Right lobe of liver (tissue), 6 donors: ENCODE data around the gene NELFB. TPM values are rescaled to one million over a fixed set of nuclear protein-coding genes. Genes with fewer than 3 reads are reported as not detected.
A peak's percentile ranks its signal among the peaks of the same experiment; 100 is the strongest.

ENCODE experiments used
- ATAC-seq, 4 donors: fragments of 200-7000 bp; cut with Tn5 transposase; one replicate each; pipeline ENCODE4 v1.9.1; 2020; ENCODE audit warnings: mild to moderate bottlenecking in 4 of 4, moderate library complexity in 4 of 4
- DNase-seq, 3 donors: peaks; one replicate each; pipeline ENCODE4 v3.0.0-alpha.2; 2020
- H3K27ac ChIP-seq, 3 donors: fragments of 200-600 bp; one replicate each; pipeline ENCODE4 v1.8.0; 2022
- H3K27me3 ChIP-seq, 2 donors: fragments of 200-600 bp; one replicate each; pipeline ENCODE4 v1.8.0; 2022
- H3K36me3 ChIP-seq, 4 donors: fragments of 200-600 bp; sonication (generic) in 1 of 4; one replicate each; pipeline versions ENCODE4 v1.5.1 to v1.8.0; 2017 to 2022; ENCODE audit warnings: control low read depth in 1 of 4
- H3K4me1 ChIP-seq, 4 donors: fragments of 200-600 bp; sonication (generic) in 1 of 4; one replicate each; pipeline versions ENCODE4 v1.5.1 to v1.8.0; 2017 to 2022; ENCODE audit warnings: control low read depth in 1 of 4
- H3K4me3 ChIP-seq, 3 donors: fragments of 200-600 bp; one replicate each; pipeline ENCODE4 v1.8.0; 2022
- H3K9me3 ChIP-seq, 4 donors: fragments of 200-600 bp; sonication (generic) in 1 of 4; one replicate each; pipeline versions ENCODE4 v1.5.1 to v1.8.0; 2017 to 2022; ENCODE audit warnings: control low read depth in 1 of 4
- CTCF ChIP-seq, 4 donors: fragments of 200-600 bp in 3 of 4; fragments of 450-650 bp in 1 of 4; IDR thresholded peaks; one replicate each; pipeline versions ENCODE4 v1.5.1 to v1.8.0; 2016 to 2022; ENCODE audit warnings: antibody characterized with exemption in 4 of 4, mild to moderate bottlenecking in 2 of 4
- POLR2A ChIP-seq: fragments of 450-650 bp; IDR thresholded peaks from one replicate; pipeline ENCODE4 v1.6.1; 2017; ENCODE audit warnings: antibody characterized with exemption, mild to moderate bottlenecking
- WGBS: methylation state at CpG from one replicate; pipeline ENCODE4 v1.1.6; 2018; ENCODE audit warnings: low coverage, low lambda C conversion rate; ENCODE audit not compliant: insufficient coverage; ENCODE audit errors: missing lambda C conversion rate; 5-methylcytosine and 5-hydroxymethylcytosine counted together
- intact Hi-C, 2 donors: fragments of 100-400 bp; cut with DNase I; formaldehyde crosslinking; loops; one replicate each; pipeline versions ENCODE4 v1.11.2 to v1.14.1; 2022
- total RNA-seq, 6 experiments: library from RNA; depleted of rRNA in 2 of 6; stranded (reverse); fragments of >200 nt in 2 of 6; fragmentation: NEBNext Ultra II Directional in 3 of 6; extraction: Animal tissue kit (Norgen Biotek cat#: 25700) in 3 of 6; gene quantifications; one replicate each; pipeline versions ENCODE4 v1.1.0 to v1.2.4, GENCODE V29; 2016 to 2023
- donor health status: DM: no; HTN: yes; CAD: no.
- donor health status: DM: no; HTN: no; CAD: no.
- donor health status: DM: no; HTN: no; CAD: no.
- donor health status: DM: no; HTN: yes; CAD: no.
- donor health status: DM: no; HTN: yes; CAD: no.

NELFB gene
- total RNA-seq, 6 experiments from 2014 or later, result 15.6 to 21.6 (median 20.1) TPM

- WGBS, result no CpG with 5 or more reads among the region's 54 CpGs
- no peak for TF ChIP-seq CTCF (IDR thresholded peaks at IDR 0.05)
- no peak for TF ChIP-seq POLR2A
- Histone ChIP-seq H3K27ac (peak overlapping the region; percentile 70 to 95 (median 74)), H3K9me3 (no peaks in the 10 kb centered on the region), H3K36me3 (no peaks in the 10 kb centered on the region), H3K4me1 (peaks cover 0 to 5% (median 0%) of the 10 kb centered on the region in 4 donors), H3K4me3 (peak overlapping the region; percentile 39 to 57 (median 49)), H3K27me3 (no peaks in the 10 kb centered on the region)
- ATAC-seq (peak; percentile 4 to 38 (median 16)), DNase-seq (peak; percentile 58 to 67 (median 59))
- intact Hi-C loops, result no loop called here
Measured at GRCh38 chr9:137278061-137278701, 23.1 kb downstream of the NELFB start.

GRCh38 chr9:137278721-137279711, 23.9 kb downstream of the NELFB start:
- Histone ChIP-seq H3K27ac (no peak overlapping the region), H3K27me3 (no peaks in the 10 kb centered on the region), H3K4me1 (no peaks in the 10 kb centered on the region), H3K9me3 (no peaks in the 10 kb centered on the region), H3K36me3 (no peaks in the 10 kb centered on the region), H3K4me3 (peak overlapping the region; percentile 39 to 57 (median 49))
- DNase-seq (peak in 1 of 3 donors; percentile 52), ATAC-seq (no peak)
- 98% methylated on average over 13 of the region's 139 CpGs for WGBS
- intact Hi-C loops, result no loop called here
- no peak for TF ChIP-seq POLR2A
- no peak for TF ChIP-seq CTCF (IDR thresholded peaks at IDR 0.05)

GRCh38 chr9:137279741-137280473, 24.8 kb downstream of the NELFB start:
- intact Hi-C loops, result no loop called here
- 96% methylated on average over 11 of the region's 41 CpGs for WGBS
- no peaks in the 10 kb centered on the region for H3K9me3 ChIP-seq
- DNase-seq, result peak in 1 of 3 donors; percentile 56
- H3K4me3 ChIP-seq, result no peak overlapping the region
- no peaks in the 10 kb centered on the region for H3K4me1 ChIP-seq
- H3K36me3 ChIP-seq, result no peaks in the 10 kb centered on the region
- H3K27ac ChIP-seq, result no peak overlapping the region
- TF ChIP-seq POLR2A (no peak), CTCF (IDR thresholded peaks at IDR 0.05) (no peak)
- no peaks in the 10 kb centered on the region for H3K27me3 ChIP-seq
- no peak for ATAC-seq

- no peaks in the 10 kb centered on the region for H3K9me3 ChIP-seq
- ATAC-seq (no peak), DNase-seq (peak; percentile 30 to 59 (median 47))
- H3K27ac ChIP-seq, result no peak overlapping the region
- H3K36me3 ChIP-seq, result no peaks in the 10 kb centered on the region
- H3K27me3 ChIP-seq, result no peaks in the 10 kb centered on the region
- H3K4me1 ChIP-seq, result no peaks in the 10 kb centered on the region
- H3K4me3 ChIP-seq, result no peak overlapping the region
- intact Hi-C loops, result no loop called here
- no CpG with 5 or more reads among the region's 85 CpGs for WGBS
- TF ChIP-seq CTCF (IDR thresholded peaks at IDR 0.05) (peak in 3 of 4 donors; percentile 25 to 45 (median 31)), POLR2A (no peak)
Measured at GRCh38 chr9:137280474-137281344, 25.6 kb downstream of the NELFB start.
